Tibial artery (tissue), 4 donors: Measurements from ENCODE around the gene CACNA1D.

Source experiments
- DNase-seq, 2 donors: peaks; one replicate each; pipeline ENCODE4 v3.0.0-alpha.2; 2019
- H3K27ac ChIP-seq, 2 donors: fragments of 200-600 bp; sonication (generic) in 1 of 2; 1 replicate in 1 of 2; 2 replicates in 1 of 2; pipeline ENCODE4 v1.5.1; 2018 to 2019; ENCODE audit warnings: mild to moderate bottlenecking in 1 of 2
- H3K27me3 ChIP-seq, 2 donors: fragments of 200-600 bp; sonication (generic) in 1 of 2; one replicate each; pipeline versions ENCODE4 v1.5.1 to v1.6.0; 2016 to 2019
- H3K36me3 ChIP-seq, 3 donors: fragments of 200-600 bp; sonication (generic) in 2 of 3; one replicate each; pipeline ENCODE4 v1.5.1; 2016 to 2019; ENCODE audit warnings: mild to moderate bottlenecking in 2 of 3
- H3K4me1 ChIP-seq, 4 donors: fragments of 200-600 bp; sonication (generic) in 2 of 4; 1 replicate in 3 of 4; 2 replicates in 1 of 4; pipeline ENCODE4 v1.5.1; 2016 to 2019
- H3K4me3 ChIP-seq, 2 donors: fragments of 200-600 bp; sonication (generic) in 1 of 2; 1 replicate in 1 of 2; 2 replicates in 1 of 2; pipeline ENCODE4 v1.5.1; 2018 to 2019; ENCODE audit warnings: mild to moderate bottlenecking in 2 of 2
- H3K9me3 ChIP-seq, 3 donors: fragments of 200-600 bp; sonication (generic) in 1 of 3; one replicate each; pipeline ENCODE4 v1.5.1; 2016 to 2019
- CTCF ChIP-seq, 2 experiments: fragments of 200-600 bp in 1 of 2; fragments of 450-650 bp in 1 of 2; IDR thresholded peaks; one replicate each; pipeline ENCODE4 v1.5.1; 2017 to 2019; ENCODE audit warnings: antibody characterized with exemption in 2 of 2, mild to moderate bottlenecking in 1 of 2, moderate library complexity in 1 of 2
- intact Hi-C: fragments of 100-400 bp; cut with DNase I; formaldehyde crosslinking; loops from one replicate; pipeline ENCODE4 v1.15.0; 2023; ENCODE audit warnings: low total_unique reads

The CACNA1D gene

GRCh38 chr3:53646723-53647122, 152.3 kb downstream of the CACNA1D start:
- H3K4me3 ChIP-seq, result no peak overlapping the region
- intact Hi-C loops, result no loop called here
- no peaks in the 10 kb centered on the region for H3K4me1 ChIP-seq
- H3K27ac ChIP-seq, result no peak overlapping the region
- DNase-seq, result no peak
- H3K27me3 ChIP-seq, result peaks cover 0 to 4% of the 10 kb centered on the region in 2 donors
- H3K9me3 ChIP-seq, result no peaks in the 10 kb centered on the region
- H3K36me3 ChIP-seq, result no peaks in the 10 kb centered on the region
- no peak for TF ChIP-seq CTCF (IDR thresholded peaks at IDR 0.05)

- intact Hi-C loops, result no loop called here
- H3K4me3 ChIP-seq, result no peak overlapping the region
- H3K4me1 ChIP-seq, result no peaks in the 10 kb centered on the region
- DNase-seq, result no peak
- H3K36me3 ChIP-seq, result no peaks in the 10 kb centered on the region
- H3K27ac ChIP-seq, result no peak overlapping the region
- peaks cover 0 to 4% of the 10 kb centered on the region in 2 donors for H3K27me3 ChIP-seq
- no peak for TF ChIP-seq CTCF (IDR thresholded peaks at IDR 0.05)
- H3K9me3 ChIP-seq, result no peaks in the 10 kb centered on the region
These were observed 155.4 kb downstream of the CACNA1D start for GRCh38 chr3:53649816-53650215.

DNA sequence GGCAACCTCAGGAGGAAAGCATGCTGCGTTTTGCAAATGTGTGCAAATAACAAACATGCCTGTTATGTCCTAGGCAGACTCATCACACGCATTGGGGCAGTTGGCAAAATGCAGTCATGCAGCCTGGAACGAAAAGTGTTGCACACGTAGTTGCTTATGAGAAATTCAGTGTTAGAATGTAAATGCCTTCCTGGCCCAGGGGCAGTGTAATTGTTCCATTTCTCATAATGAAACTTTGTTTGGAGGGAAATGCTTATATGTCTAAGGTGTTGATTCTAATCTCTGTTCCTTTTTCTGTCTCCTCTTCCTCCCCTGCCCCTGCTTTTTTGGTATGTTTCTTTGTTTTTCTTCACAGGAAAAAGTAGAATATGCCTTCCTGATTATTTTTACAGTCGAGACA, 156.0 kb downstream of the CACNA1D start:
- intact Hi-C loops, result no loop called here
- Histone ChIP-seq H3K27ac (no peak overlapping the region), H3K27me3 (peaks cover 0 to 4% of the 10 kb centered on the region in 2 donors), H3K4me1 (no peaks in the 10 kb centered on the region), H3K4me3 (no peak overlapping the region), H3K36me3 (no peaks in the 10 kb centered on the region), H3K9me3 (no peaks in the 10 kb centered on the region)
- TF ChIP-seq CTCF (IDR thresholded peaks at IDR 0.05), result no peak
- no peak for DNase-seq

GRCh38 chr3:53650928-53651661, 156.7 kb downstream of the CACNA1D start:
- H3K9me3 ChIP-seq, result no peaks in the 10 kb centered on the region
- no peaks in the 10 kb centered on the region for H3K4me1 ChIP-seq
- TF ChIP-seq CTCF (IDR thresholded peaks at IDR 0.05), result no peak
- H3K36me3 ChIP-seq, result no peaks in the 10 kb centered on the region
- no peak overlapping the region for H3K27ac ChIP-seq
- intact Hi-C loops, result no loop called here
- H3K27me3 ChIP-seq, result peaks cover 0 to 4% of the 10 kb centered on the region in 2 donors
- H3K4me3 ChIP-seq, result no peak overlapping the region
- no peak for DNase-seq

GRCh38 chr3:53651927-53652326, 157.5 kb downstream of the CACNA1D start:
- no peaks in the 10 kb centered on the region for H3K9me3 ChIP-seq
- H3K27ac ChIP-seq, result no peak overlapping the region
- no peak overlapping the region for H3K4me3 ChIP-seq
- DNase-seq, result no peak
- no peaks in the 10 kb centered on the region for H3K4me1 ChIP-seq
- H3K27me3 ChIP-seq, result no peaks in the 10 kb centered on the region
- TF ChIP-seq CTCF (IDR thresholded peaks at IDR 0.05), result no peak
- no peaks in the 10 kb centered on the region for H3K36me3 ChIP-seq
- intact Hi-C loops, result no loop called here
